K562 (cell line): Measurements from ENCODE around the gene RERE. TPM values are rescaled to one million over a fixed set of nuclear protein-coding genes. Genes with fewer than 3 reads are reported as not detected.

Experiments
- CC2D1A ChIP-seq: fragments of 450-650 bp; IDR thresholded peaks from 2 replicates; pipeline ENCODE4 v1.6.1; 2017; ENCODE audit warnings: mild to moderate bottlenecking
- NR4A1 ChIP-seq, 2 experiments: fragments of 250-450 bp in 1 of 2; fragments of 450-650 bp in 1 of 2; sonication (Bioruptor Pico) in 1 of 2; IDR thresholded peaks; 2 replicates each; pipeline versions ENCODE4 v1.4.0 to v1.6.1; 2016 to 2020; ENCODE audit warnings: mild to moderate bottlenecking in 2 of 2, missing compliant biosample characterization in 1 of 2, missing genetic modification characterization in 1 of 2, moderate library complexity in 1 of 2
- REST ChIP-seq, 2 experiments: fragments of 450-650 bp; formaldehyde crosslinking in 1 of 2; IDR thresholded peaks; 2 replicates each; pipeline versions ENCODE4 v1.4.0 to v1.6.1; 2014 to 2020; ENCODE audit warnings: mild to moderate bottlenecking in 2 of 2, borderline replicate concordance in 1 of 2, low read depth in 1 of 2
- TAL1 ChIP-seq: fragments of 450-650 bp; IDR thresholded peaks from 2 replicates; pipeline ENCODE4 v1.6.1; 2016; ENCODE audit warnings: mild to moderate bottlenecking
- XRCC4 ChIP-seq: IDR thresholded peaks from one replicate; pipeline ENCODE4 v1.6.1; 2011; ENCODE audit not compliant: insufficient read depth, insufficient read length; ENCODE audit errors: extremely low read depth
- polyA plus RNA-seq, 8 experiments: library from polyadenylated mRNA; depleted of rRNA in 4 of 8; stranded (reverse) in 5 of 8; unstranded in 3 of 8; fragments of >200 nt; fragmentation: Nextera tagmentation in 2 of 8; fragmentation: Illumina TruSeq in 1 of 8; extraction: Ambion mirVana in 2 of 8; extraction: Trizol in 1 of 8; gene quantifications; 2 replicates each; pipeline versions ENCODE4 v1.2.1 to v1.2.3, GENCODE V29; 2011 to 2014; ENCODE audit warnings: inconsistent platforms in 1 of 8, missing spikeins in 1 of 8
- total RNA-seq, 7 experiments: library from RNA; depleted of rRNA in 6 of 7; stranded (reverse); fragments of >200 nt in 6 of 7; fragmentation: Illumina TruSeq in 2 of 7; extraction: Trizol in 2 of 7; gene quantifications; 2 replicates each; pipeline versions ENCODE4 v1.2.1 to v1.2.3, GENCODE V29; 2011 to 2021; ENCODE audit warnings: low replicate concordance in 1 of 7
- TF ChIP-seq, protein P1 (sequence below): fragments of 200-600 bp; sonication (generic); IDR thresholded peaks from one replicate; pipeline ENCODE4 v1.6.1; 2012; ENCODE audit warnings: mild to moderate bottlenecking, low read depth, low read length, inconsistent platforms

RERE gene
- total and polyA plus RNA-seq, 9 of the 15 experiments (the other 6 are each of a cell fraction or from before 2014, with no cell fraction given), result 3.0 to 51.5 (median 13.4) TPM

DNA sequence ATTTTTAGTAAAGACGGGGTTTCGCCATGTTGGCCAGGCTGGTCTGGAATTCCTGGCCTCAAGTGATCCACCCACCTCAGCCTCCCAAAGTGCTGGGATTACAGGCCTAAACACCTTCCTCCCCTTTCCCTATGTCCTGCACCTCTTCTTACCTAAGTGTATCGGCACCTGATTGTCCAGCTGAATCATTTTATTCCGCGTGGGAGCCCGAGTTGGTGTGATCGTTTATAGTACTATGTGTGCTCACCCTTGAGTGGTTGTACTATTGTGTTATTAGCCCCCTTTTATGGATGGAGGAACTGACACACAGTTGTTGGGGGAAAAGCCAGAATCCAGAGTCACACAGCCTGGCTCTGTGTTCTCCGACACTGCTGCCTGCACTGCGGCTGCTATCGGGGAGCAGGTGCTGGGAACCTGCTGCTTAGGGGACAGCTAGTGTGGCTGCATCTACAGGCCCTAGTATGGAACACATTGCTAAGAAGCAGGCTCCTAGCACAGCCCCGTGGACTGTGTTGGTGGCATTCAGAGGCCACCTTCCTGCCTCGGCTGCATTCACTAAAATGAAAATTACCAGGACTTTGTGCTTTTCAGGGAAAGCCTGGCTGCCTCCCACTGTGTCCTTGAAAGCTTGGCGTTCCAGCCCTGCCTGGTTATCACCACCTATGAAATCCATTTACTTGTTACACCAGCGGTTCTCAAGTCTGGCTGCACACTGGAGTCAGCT is 39.4 kb upstream of the RERE start (continued):
- TF ChIP-seq, protein P1, sequence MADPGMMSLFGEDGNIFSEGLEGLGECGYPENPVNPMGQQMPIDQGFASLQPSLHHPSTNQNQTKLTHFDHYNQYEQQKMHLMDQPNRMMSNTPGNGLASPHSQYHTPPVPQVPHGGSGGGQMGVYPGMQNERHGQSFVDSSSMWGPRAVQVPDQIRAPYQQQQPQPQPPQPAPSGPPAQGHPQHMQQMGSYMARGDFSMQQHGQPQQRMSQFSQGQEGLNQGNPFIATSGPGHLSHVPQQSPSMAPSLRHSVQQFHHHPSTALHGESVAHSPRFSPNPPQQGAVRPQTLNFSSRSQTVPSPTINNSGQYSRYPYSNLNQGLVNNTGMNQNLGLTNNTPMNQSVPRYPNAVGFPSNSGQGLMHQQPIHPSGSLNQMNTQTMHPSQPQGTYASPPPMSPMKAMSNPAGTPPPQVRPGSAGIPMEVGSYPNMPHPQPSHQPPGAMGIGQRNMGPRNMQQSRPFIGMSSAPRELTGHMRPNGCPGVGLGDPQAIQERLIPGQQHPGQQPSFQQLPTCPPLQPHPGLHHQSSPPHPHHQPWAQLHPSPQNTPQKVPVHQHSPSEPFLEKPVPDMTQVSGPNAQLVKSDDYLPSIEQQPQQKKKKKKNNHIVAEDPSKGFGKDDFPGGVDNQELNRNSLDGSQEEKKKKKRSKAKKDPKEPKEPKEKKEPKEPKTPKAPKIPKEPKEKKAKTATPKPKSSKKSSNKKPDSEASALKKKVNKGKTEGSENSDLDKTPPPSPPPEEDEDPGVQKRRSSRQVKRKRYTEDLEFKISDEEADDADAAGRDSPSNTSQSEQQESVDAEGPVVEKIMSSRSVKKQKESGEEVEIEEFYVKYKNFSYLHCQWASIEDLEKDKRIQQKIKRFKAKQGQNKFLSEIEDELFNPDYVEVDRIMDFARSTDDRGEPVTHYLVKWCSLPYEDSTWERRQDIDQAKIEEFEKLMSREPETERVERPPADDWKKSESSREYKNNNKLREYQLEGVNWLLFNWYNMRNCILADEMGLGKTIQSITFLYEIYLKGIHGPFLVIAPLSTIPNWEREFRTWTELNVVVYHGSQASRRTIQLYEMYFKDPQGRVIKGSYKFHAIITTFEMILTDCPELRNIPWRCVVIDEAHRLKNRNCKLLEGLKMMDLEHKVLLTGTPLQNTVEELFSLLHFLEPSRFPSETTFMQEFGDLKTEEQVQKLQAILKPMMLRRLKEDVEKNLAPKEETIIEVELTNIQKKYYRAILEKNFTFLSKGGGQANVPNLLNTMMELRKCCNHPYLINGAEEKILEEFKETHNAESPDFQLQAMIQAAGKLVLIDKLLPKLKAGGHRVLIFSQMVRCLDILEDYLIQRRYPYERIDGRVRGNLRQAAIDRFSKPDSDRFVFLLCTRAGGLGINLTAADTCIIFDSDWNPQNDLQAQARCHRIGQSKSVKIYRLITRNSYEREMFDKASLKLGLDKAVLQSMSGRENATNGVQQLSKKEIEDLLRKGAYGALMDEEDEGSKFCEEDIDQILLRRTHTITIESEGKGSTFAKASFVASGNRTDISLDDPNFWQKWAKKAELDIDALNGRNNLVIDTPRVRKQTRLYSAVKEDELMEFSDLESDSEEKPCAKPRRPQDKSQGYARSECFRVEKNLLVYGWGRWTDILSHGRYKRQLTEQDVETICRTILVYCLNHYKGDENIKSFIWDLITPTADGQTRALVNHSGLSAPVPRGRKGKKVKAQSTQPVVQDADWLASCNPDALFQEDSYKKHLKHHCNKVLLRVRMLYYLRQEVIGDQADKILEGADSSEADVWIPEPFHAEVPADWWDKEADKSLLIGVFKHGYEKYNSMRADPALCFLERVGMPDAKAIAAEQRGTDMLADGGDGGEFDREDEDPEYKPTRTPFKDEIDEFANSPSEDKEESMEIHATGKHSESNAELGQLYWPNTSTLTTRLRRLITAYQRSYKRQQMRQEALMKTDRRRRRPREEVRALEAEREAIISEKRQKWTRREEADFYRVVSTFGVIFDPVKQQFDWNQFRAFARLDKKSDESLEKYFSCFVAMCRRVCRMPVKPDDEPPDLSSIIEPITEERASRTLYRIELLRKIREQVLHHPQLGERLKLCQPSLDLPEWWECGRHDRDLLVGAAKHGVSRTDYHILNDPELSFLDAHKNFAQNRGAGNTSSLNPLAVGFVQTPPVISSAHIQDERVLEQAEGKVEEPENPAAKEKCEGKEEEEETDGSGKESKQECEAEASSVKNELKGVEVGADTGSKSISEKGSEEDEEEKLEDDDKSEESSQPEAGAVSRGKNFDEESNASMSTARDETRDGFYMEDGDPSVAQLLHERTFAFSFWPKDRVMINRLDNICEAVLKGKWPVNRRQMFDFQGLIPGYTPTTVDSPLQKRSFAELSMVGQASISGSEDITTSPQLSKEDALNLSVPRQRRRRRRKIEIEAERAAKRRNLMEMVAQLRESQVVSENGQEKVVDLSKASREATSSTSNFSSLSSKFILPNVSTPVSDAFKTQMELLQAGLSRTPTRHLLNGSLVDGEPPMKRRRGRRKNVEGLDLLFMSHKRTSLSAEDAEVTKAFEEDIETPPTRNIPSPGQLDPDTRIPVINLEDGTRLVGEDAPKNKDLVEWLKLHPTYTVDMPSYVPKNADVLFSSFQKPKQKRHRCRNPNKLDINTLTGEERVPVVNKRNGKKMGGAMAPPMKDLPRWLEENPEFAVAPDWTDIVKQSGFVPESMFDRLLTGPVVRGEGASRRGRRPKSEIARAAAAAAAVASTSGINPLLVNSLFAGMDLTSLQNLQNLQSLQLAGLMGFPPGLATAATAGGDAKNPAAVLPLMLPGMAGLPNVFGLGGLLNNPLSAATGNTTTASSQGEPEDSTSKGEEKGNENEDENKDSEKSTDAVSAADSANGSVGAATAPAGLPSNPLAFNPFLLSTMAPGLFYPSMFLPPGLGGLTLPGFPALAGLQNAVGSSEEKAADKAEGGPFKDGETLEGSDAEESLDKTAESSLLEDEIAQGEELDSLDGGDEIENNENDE, result no peak
- TF ChIP-seq XRCC4, result no peak
- TF ChIP-seq CC2D1A, result no peak
- TF ChIP-seq REST (IDR thresholded peaks at IDR 0.05; ENCODE audit: borderline replicate concordance), result no peak
- TF ChIP-seq REST (CRISPR knock-in tag; IDR thresholded peaks at IDR 0.05; ENCODE audit: low read depth), result no peak
- no peak for TF ChIP-seq TAL1
- no peak for TF ChIP-seq NR4A1 (CRISPR knock-in tag; IDR thresholded peaks at IDR 0.05)
- no peak for TF ChIP-seq NR4A1 (tag; IDR thresholded peaks at IDR 0.05)
